ENCODE measurements around the gene DGCR8.

Gene DGCR8

DNA sequence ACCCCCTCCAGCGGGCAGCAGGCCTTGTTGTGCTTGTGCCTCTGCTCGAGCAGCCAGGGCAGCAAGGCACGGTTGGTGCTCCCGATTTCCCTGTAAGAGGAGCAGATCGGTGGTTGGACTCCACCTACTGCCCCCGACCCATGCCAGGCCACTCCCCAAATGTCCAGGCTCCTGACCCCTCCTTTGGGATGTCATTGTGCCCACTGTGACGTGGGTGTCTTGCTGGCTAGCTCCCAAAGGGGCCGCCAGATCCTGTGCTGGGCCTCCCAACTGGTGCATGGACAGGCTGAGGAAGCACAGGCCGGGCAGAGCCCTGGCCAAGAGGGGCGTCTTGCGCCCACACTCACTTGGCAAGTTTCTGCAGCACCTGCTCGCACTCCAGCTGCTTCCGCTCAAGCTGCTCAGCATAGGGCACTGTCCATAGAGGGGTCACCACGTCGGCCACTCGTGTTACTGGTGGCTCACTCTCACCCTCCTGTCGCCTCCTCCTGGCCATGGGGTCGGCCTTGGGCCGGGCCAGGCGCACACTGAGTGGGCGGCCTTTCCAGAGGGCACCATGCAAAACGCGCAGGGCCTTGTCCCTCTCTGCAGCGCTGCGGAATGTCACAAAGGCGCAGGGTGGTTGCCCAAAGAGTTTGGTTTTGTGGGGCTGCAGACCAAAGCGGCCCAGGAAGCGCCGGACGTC lies 35.8 kb downstream of the DGCR8 start, which contains the start of gene RANBP1:
Gene RANBP1 (plus strand): TSS at position 414 of the 685 bp plus-strand sequence. CDS start 81 bp downstream, at position 495.
- peak within 1 kb of the TSS; percentile 96 for H2AFZ ChIP-seq (ENCODE audit: low read length)
- no peak within 1 kb of the TSS for H2BK120ac ChIP-seq (ENCODE audit: low read depth, low read length)
- H3K23ac ChIP-seq (ENCODE audit: low read depth, low read length, poor library complexity): peak within 1 kb of the TSS; percentile 100
- H3K36me3 ChIP-seq (replicated peaks in 1 of 2; ENCODE audit: control insufficient read depth in 2 of 2, insufficient read depth in 2 of 2, low read length in 2 of 2): peaks cover 57 to 78% of the 10 kb centered on the region in 2 donors
- DNase-seq (ENCODE audit: low spot score): no peak
- H3K27ac ChIP-seq (replicated peaks; ENCODE audit: low read length): peak within 1 kb of the TSS; percentile 54
- H3K4me2 ChIP-seq (ENCODE audit: insufficient read depth, low read length, poor library complexity, severe bottlenecking): peak within 1 kb of the TSS; percentile 71
- H4K8ac ChIP-seq (ENCODE audit: low read depth, low read length): peak within 1 kb of the TSS; percentile 93
- H3K4ac ChIP-seq (ENCODE audit: low read length): no peak within 1 kb of the TSS
- peak within 1 kb of the TSS; percentile 75 for H3K14ac ChIP-seq (ENCODE audit: low read length)
- peak within 1 kb of the TSS; percentile 19 for H2BK5ac ChIP-seq (ENCODE audit: low read length)
- peak within 1 kb of the TSS; percentile 91 to 97 for H3K4me3 ChIP-seq (ENCODE audit: low read length in 2 of 2)
- peak within 1 kb of the TSS; percentile 98 for H3K18ac ChIP-seq (ENCODE audit: low read length)
- no CpG with 5 or more reads among the region's 30 CpGs for WGBS, 2 donors (ENCODE audit: extremely low coverage in 2 of 2, insufficient read length in 2 of 2, insufficient replicate concordance in 1 of 2)
- H3K4me1 ChIP-seq (ENCODE audit: control insufficient read depth in 2 of 2, insufficient read depth in 1 of 2, low read depth in 1 of 2, low read length in 2 of 2): peaks cover 8 to 14% of the 10 kb centered on the region in 2 donors
- no peaks in the 10 kb centered on the region for H3K27me3 ChIP-seq (ENCODE audit: control insufficient read depth in 3 of 3, insufficient read depth in 3 of 3, low read depth in 1 of 3, low read length in 3 of 3)
- H3K9me3 ChIP-seq (replicated peaks in 1 of 2; ENCODE audit: control insufficient read depth in 2 of 2, insufficient read depth in 1 of 2, low read depth in 1 of 2, low read length in 2 of 2): no peaks in the 10 kb centered on the region
- peak within 1 kb of the TSS; percentile 87 for H4K91ac ChIP-seq (ENCODE audit: low read depth, low read length, poor library complexity)
- H3K79me1 ChIP-seq (ENCODE audit: low read depth, low read length): peaks cover 36% of the 10 kb centered on the region
- peak within 1 kb of the TSS; percentile 63 for H2BK12ac ChIP-seq (ENCODE audit: low read length)
- peak within 1 kb of the TSS; percentile 100 for H2AK5ac ChIP-seq (ENCODE audit: low read depth, low read length)
- H3K9ac ChIP-seq (ENCODE audit: low read depth, low read length, poor library complexity): peak within 1 kb of the TSS; percentile 97
- peak within 1 kb of the TSS; percentile 62 for H2BK15ac ChIP-seq (ENCODE audit: low read length)

DNA sequence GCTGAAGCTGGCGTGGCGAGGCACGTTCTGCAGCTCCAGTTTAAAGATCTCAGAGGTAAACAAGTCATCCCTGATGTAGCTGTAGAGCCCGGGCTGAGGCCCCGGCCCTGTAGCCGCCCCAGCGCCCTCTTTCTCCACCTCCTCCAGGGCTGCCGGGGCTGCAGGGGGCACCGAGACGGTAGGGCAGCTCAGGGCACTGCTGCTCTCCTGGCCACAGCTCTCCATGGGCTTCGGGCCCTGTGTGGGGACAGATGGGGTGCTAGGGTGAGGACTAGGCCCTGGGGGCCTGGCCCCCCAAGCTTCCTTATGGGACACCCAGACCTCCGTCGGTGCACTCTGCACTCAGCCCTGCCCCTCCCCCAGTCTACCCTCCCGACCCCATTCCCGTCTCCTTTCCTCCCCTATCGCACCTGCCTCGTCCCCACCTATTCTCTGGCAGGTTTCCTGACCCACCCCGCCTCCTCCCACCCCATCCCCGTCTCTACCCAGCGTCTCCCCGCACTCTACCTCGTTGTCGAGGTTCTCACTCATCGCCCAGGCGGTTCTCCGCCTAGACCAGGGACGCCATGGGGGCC lies 36.4 kb downstream of the DGCR8 start:
- no peaks in the 10 kb centered on the region for H3K9me3 ChIP-seq (replicated peaks in 1 of 2; ENCODE audit: control insufficient read depth in 2 of 2, insufficient read depth in 1 of 2, low read depth in 1 of 2, low read length in 2 of 2)
- WGBS, 2 donors (ENCODE audit: extremely low coverage in 2 of 2, insufficient read length in 2 of 2, insufficient replicate concordance in 1 of 2): no CpG with 5 or more reads among the region's 27 CpGs
- peak overlapping the region; percentile 98 for H3K18ac ChIP-seq (ENCODE audit: low read length)
- peaks cover 8 to 14% of the 10 kb centered on the region in 2 donors for H3K4me1 ChIP-seq (ENCODE audit: control insufficient read depth in 2 of 2, insufficient read depth in 1 of 2, low read depth in 1 of 2, low read length in 2 of 2)
- H3K4ac ChIP-seq (ENCODE audit: low read length): no peak overlapping the region
- H2BK15ac ChIP-seq (ENCODE audit: low read length): peak overlapping the region; percentile 62
- no peak overlapping the region for H2BK120ac ChIP-seq (ENCODE audit: low read depth, low read length)
- H3K4me2 ChIP-seq (ENCODE audit: insufficient read depth, low read length, poor library complexity, severe bottlenecking): peak overlapping the region; percentile 71
- H2AK5ac ChIP-seq (ENCODE audit: low read depth, low read length): peak overlapping the region; percentile 100
- peaks cover 53 to 78% of the 10 kb centered on the region in 2 donors for H3K36me3 ChIP-seq (replicated peaks in 1 of 2; ENCODE audit: control insufficient read depth in 2 of 2, insufficient read depth in 2 of 2, low read length in 2 of 2)
- peak overlapping the region; percentile 100 for H3K23ac ChIP-seq (ENCODE audit: low read depth, low read length, poor library complexity)
- peak overlapping the region; percentile 63 for H2BK12ac ChIP-seq (ENCODE audit: low read length)
- H3K9ac ChIP-seq (ENCODE audit: low read depth, low read length, poor library complexity): peak overlapping the region; percentile 97
- peak overlapping the region; percentile 75 for H3K14ac ChIP-seq (ENCODE audit: low read length)
- H3K79me1 ChIP-seq (ENCODE audit: low read depth, low read length): peaks cover 39% of the 10 kb centered on the region
- peak overlapping the region; percentile 54 for H3K27ac ChIP-seq (replicated peaks; ENCODE audit: low read length)
- H3K27me3 ChIP-seq (ENCODE audit: control insufficient read depth in 3 of 3, insufficient read depth in 3 of 3, low read depth in 1 of 3, low read length in 3 of 3): no peaks in the 10 kb centered on the region
- H4K8ac ChIP-seq (ENCODE audit: low read depth, low read length): peak overlapping the region; percentile 93
- H2AFZ ChIP-seq (ENCODE audit: low read length): peak overlapping the region; percentile 96
- no peak for DNase-seq (ENCODE audit: low spot score)
- peak overlapping the region; percentile 91 to 97 for H3K4me3 ChIP-seq (ENCODE audit: low read length in 2 of 2)
- H2BK5ac ChIP-seq (ENCODE audit: low read length): peak overlapping the region; percentile 19
- H4K91ac ChIP-seq (ENCODE audit: low read depth, low read length, poor library complexity): peak overlapping the region; percentile 87

DNA sequence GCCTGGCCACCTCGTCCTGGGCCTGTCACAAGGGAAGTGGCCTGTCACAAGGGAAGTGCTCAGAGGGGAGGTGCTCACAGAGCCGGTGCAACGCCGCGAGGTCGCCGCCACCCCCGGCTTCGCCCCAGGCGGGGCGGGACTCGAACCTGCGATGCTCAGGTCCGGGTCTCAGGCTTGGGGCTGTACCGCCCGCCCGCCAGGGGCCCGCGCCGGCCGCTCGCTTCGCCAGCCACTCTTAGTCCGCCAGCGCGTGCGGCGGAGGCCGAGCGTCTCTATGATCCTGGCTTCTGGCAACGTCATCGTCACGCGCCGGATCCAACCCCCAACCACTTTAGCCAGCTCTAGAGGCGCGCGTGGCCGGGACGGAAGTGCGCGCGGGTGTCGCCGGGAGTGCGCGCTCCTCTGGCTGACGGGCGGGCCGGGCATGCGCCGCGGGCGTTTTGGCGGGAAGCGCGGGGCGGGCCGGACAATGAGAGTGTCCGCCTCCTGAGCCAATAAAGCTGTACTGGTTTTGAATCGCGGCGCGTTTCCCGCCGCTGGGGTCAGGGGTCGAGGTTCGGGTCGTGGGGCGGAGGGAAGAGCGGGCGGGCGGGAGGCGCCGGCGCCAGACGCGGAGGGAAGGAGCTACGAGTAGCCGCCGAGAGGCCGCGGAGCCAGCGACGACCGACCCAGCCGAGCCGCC lies 37.1 kb downstream of the DGCR8 start, which contains the start of gene TRMT2A:
Gene TRMT2A (minus strand): TSS at position 276 of the 682 bp plus-strand sequence. CDS start 320 bp downstream, outside the sequence.
- Histone ChIP-seq H3K4me2 (ENCODE audit: insufficient read depth, low read length, poor library complexity, severe bottlenecking) (peak within 1 kb of the TSS; percentile 73), H3K18ac (ENCODE audit: low read length) (peak within 1 kb of the TSS; percentile 98), H4K8ac (ENCODE audit: low read depth, low read length) (peak within 1 kb of the TSS; percentile 93), H3K9me3 (replicated peaks in 1 of 2; ENCODE audit: control insufficient read depth in 2 of 2, insufficient read depth in 1 of 2, low read depth in 1 of 2, low read length in 2 of 2) (no peaks in the 10 kb centered on the region), H3K4me1 (ENCODE audit: control insufficient read depth in 2 of 2, insufficient read depth in 1 of 2, low read depth in 1 of 2, low read length in 2 of 2) (peaks cover 12 to 14% of the 10 kb centered on the region in 2 donors), H2BK12ac (ENCODE audit: low read length) (peak within 1 kb of the TSS; percentile 63), H3K14ac (ENCODE audit: low read length) (peak within 1 kb of the TSS; percentile 75), H2BK5ac (ENCODE audit: low read length) (peak within 1 kb of the TSS; percentile 19), H3K27ac (replicated peaks; ENCODE audit: low read length) (peak within 1 kb of the TSS; percentile 54), H2BK15ac (ENCODE audit: low read length) (peak within 1 kb of the TSS; percentile 62), H3K36me3 (replicated peaks in 1 of 2; ENCODE audit: control insufficient read depth in 2 of 2, insufficient read depth in 2 of 2, low read length in 2 of 2) (peaks cover 52 to 78% of the 10 kb centered on the region in 2 donors), H2AK5ac (ENCODE audit: low read depth, low read length) (peak within 1 kb of the TSS; percentile 100), H2BK120ac (ENCODE audit: low read depth, low read length) (no peak within 1 kb of the TSS), H3K9ac (ENCODE audit: low read depth, low read length, poor library complexity) (peak within 1 kb of the TSS; percentile 97), H4K91ac (ENCODE audit: low read depth, low read length, poor library complexity) (peak within 1 kb of the TSS; percentile 87), H3K23ac (ENCODE audit: low read depth, low read length, poor library complexity) (peak within 1 kb of the TSS; percentile 100), H2AFZ (ENCODE audit: low read length) (peak within 1 kb of the TSS; percentile 96), H3K4me3 (ENCODE audit: low read length in 2 of 2) (peak within 1 kb of the TSS; percentile 91 to 97), H3K4ac (ENCODE audit: low read length) (peak within 1 kb of the TSS; percentile 90), H3K79me1 (ENCODE audit: low read depth, low read length) (peaks cover 42% of the 10 kb centered on the region), H3K27me3 (ENCODE audit: control insufficient read depth in 3 of 3, insufficient read depth in 3 of 3, low read depth in 1 of 3, low read length in 3 of 3) (no peaks in the 10 kb centered on the region)
- peak; percentile 99 for DNase-seq (ENCODE audit: low spot score)
- no CpG with 5 or more reads among the region's 88 CpGs for WGBS, 2 donors (ENCODE audit: extremely low coverage in 2 of 2, insufficient read length in 2 of 2, insufficient replicate concordance in 1 of 2)

All from neuronal stem cell (in vitro differentiated cells).